Omental fat pad (tissue), 4 donors: ENCODE results near the gene ZNF609. TPM values are rescaled to one million over a fixed set of nuclear protein-coding genes. Genes with fewer than 3 reads are reported as not detected.
A peak's percentile ranks its signal among the peaks of the same experiment; 100 is the strongest.

Experiments used
- ATAC-seq: fragments of 150-250 bp; one replicate; pipeline ENCODE4 v1.9.1; 2016; ENCODE audit warnings: mild to moderate bottlenecking, moderate library complexity; ENCODE audit not compliant: low FRiP score
- DNase-seq: peaks from one replicate; pipeline ENCODE4 v3.0.0-alpha.2; 2019; ENCODE audit warnings: low spot score
- total RNA-seq, 4 donors: library from RNA; depleted of rRNA; stranded (reverse); fragments of >200 nt; gene quantifications; one replicate each; pipeline ENCODE4 v1.1.0, GENCODE V29; 2016
- TF ChIP-seq, protein P1 (sequence below), 3 donors: fragments of 450-650 bp; IDR thresholded peaks; one replicate each; pipeline ENCODE4 v1.5.1; 2016 to 2017; ENCODE audit warnings: antibody characterized with exemption in 3 of 3, mild to moderate bottlenecking in 3 of 3, moderate library complexity in 2 of 3

ZNF609 gene, protein sequence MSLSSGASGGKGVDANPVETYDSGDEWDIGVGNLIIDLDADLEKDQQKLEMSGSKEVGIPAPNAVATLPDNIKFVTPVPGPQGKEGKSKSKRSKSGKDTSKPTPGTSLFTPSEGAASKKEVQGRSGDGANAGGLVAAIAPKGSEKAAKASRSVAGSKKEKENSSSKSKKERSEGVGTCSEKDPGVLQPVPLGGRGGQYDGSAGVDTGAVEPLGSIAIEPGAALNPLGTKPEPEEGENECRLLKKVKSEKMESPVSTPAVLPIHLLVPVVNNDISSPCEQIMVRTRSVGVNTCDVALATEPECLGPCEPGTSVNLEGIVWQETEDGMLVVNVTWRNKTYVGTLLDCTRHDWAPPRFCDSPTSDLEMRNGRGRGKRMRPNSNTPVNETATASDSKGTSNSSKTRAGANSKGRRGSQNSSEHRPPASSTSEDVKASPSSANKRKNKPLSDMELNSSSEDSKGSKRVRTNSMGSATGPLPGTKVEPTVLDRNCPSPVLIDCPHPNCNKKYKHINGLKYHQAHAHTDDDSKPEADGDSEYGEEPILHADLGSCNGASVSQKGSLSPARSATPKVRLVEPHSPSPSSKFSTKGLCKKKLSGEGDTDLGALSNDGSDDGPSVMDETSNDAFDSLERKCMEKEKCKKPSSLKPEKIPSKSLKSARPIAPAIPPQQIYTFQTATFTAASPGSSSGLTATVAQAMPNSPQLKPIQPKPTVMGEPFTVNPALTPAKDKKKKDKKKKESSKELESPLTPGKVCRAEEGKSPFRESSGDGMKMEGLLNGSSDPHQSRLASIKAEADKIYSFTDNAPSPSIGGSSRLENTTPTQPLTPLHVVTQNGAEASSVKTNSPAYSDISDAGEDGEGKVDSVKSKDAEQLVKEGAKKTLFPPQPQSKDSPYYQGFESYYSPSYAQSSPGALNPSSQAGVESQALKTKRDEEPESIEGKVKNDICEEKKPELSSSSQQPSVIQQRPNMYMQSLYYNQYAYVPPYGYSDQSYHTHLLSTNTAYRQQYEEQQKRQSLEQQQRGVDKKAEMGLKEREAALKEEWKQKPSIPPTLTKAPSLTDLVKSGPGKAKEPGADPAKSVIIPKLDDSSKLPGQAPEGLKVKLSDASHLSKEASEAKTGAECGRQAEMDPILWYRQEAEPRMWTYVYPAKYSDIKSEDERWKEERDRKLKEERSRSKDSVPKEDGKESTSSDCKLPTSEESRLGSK (N-terminal part only)
- total RNA-seq, result 10 to 100 TPM; 26.1 to 32.4 (median 29.6) TPM

DNA sequence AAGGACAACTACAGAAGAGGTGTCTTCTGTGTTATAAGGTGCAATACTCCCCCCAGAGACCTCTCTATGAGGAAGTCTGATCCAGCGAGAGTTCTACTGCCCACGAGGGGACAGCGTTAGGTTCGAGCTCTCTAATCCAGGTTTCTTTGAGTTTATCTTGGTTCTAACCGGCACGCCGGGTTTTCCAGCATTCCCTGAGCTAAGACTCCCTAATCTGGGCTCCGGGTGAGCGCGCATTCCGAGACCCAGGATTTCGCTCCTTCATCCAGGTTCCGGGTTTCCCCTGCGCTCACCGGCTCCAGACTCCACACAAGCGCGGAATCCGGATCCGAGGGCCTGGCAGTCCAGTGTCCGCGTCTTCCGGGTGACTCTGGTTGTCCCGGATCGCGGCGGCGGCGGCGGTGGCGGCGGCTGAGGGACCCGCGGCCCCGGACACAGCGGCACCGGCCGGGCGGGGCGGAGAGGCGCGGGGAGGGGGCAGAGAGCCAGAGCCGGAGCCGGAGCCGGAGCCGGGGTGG, at the start of gene ZNF609:
ZNF609 (plus strand) TSS at position 373 of the 518 bp plus-strand sequence. CDS start 38,842 bp downstream, outside the sequence.
- TF ChIP-seq, protein P1, sequence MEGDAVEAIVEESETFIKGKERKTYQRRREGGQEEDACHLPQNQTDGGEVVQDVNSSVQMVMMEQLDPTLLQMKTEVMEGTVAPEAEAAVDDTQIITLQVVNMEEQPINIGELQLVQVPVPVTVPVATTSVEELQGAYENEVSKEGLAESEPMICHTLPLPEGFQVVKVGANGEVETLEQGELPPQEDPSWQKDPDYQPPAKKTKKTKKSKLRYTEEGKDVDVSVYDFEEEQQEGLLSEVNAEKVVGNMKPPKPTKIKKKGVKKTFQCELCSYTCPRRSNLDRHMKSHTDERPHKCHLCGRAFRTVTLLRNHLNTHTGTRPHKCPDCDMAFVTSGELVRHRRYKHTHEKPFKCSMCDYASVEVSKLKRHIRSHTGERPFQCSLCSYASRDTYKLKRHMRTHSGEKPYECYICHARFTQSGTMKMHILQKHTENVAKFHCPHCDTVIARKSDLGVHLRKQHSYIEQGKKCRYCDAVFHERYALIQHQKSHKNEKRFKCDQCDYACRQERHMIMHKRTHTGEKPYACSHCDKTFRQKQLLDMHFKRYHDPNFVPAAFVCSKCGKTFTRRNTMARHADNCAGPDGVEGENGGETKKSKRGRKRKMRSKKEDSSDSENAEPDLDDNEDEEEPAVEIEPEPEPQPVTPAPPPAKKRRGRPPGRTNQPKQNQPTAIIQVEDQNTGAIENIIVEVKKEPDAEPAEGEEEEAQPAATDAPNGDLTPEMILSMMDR (IDR thresholded peaks at IDR 0.05), result no peak
- peak; percentile 91 for DNase-seq
- ATAC-seq, result peak; percentile 86

DNA sequence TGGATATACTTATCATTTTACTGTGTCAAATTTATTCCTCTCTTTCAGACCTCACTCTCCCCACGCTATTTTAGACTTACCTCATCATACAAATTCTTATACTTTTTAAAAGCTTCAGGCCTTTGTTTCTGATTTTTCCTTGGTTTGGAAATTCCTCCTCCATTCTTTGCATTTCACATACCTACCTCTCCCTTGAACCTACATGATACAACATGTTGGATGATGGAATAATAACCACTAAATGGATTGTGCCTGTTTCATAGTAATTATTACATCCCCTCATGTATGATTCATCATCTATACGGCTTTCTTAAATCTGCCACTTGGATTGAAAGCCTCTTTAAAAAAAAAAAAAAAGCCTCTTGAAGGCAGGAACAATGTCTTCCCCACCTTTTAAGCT, 48.2 kb upstream of the ZNF609 start:
- ATAC-seq (no peak), DNase-seq (no peak)
- TF ChIP-seq, protein P1 (IDR thresholded peaks at IDR 0.05), result no peak

DNA sequence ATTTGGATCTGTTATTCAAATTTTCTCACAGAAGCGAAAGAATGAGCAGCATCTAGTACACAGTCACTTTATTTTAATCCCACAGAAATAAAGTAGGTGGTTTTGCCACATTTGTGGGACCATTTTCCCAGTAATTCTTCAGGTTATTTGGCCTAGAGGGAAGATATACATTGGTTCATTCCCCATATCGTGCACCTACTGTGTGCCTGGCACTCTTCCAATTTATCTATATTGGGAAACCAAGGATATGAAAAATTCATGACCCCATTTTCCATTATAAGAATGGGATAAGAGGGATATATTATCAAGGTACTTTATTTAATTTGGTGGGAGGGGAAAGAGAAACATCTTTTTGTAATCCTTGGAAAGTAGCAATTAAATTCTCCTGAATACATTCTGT, 37.7 kb upstream of the ZNF609 start:
- no peak for ATAC-seq
- DNase-seq, result no peak
- TF ChIP-seq, protein P1 (IDR thresholded peaks at IDR 0.05), result no peak

DNA sequence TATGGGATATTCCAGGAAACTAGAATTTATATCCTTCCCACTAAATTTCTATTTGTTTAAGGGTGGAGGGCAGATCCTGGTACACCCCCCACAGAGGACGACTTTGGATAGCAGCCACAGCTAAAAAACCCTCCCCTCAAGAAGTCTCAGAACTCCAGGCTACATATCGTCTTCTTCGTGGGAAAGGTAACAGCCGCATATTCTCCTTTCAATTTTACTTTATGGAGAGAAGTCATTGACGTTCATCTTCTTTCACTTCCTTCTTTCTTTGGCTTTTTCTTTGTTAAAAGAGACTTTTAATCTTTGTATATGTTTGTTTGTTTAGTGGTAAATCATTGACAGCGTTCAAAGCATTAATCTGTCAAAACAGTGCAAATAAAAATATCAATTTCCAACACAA, 36.4 kb upstream of the ZNF609 start:
- ATAC-seq, result no peak
- TF ChIP-seq, protein P1 (IDR thresholded peaks at IDR 0.05), result no peak

DNA sequence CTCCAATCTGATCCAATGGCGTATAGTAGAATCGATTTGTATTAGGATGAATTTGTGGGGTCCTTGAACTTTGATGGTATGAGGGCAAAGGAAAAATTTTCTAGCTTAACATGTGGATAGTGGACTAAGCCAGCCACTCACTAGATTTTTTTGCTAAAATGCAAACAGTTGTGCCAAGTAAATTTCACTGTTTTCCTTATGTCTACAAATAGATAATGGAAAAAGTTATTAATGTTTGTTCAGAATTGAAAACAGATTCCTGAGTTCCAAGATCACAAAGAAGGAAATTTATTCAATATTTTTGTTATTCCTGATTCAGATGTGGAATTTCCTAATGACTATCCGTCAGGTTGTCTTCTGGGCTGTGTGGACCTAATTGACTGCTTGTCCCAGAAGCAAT, 35.2 kb upstream of the ZNF609 start:
- no peak for ATAC-seq
- no peak for DNase-seq
- TF ChIP-seq, protein P1 (IDR thresholded peaks at IDR 0.05), result no peak

More for the DNA sequence above, 36.4 kb upstream of the ZNF609 start:
- no peak for DNase-seq

DNA sequence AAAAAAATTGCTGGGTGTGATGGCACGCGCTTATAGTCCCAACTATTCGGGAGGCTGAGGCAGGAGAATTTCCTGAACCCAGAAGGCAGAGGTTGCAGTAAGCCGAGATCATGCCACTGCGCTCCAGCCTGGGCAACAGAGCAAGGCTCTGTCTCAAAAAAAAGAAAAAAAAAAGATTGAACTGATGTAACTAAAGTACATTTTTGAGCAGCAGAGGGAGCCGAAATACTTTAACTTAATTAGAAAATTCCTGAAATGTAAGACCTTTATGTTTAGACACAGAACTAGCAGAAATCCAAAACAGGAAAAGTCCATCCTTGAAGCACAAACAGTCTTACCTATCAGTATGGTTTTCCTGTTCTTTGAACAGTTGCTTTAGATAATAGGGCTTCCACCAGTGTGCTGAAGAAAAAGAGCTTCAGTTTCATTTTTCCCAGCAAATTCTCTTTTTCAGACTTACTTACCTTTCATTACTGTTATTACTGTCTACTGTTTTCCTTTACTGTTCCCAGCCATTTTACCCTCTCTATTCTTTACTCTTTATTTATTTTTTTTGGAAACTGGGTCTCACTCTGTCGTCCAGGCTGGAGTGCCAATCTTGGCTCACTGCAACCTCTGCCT, 33.4 kb upstream of the ZNF609 start:
- TF ChIP-seq, protein P1 (IDR thresholded peaks at IDR 0.05), result no peak
- ATAC-seq, result no peak
- DNase-seq, result no peak
